G401.6 (cell line): ENCODE data around the gene FUZ.

Source experiments
- FAIRE-seq: peaks from 2 replicates; lab custom pipeline; 2012; peaks lifted over from hg19 to GRCh38; lab: Jason Lieb, UNC

Gene FUZ, protein sequence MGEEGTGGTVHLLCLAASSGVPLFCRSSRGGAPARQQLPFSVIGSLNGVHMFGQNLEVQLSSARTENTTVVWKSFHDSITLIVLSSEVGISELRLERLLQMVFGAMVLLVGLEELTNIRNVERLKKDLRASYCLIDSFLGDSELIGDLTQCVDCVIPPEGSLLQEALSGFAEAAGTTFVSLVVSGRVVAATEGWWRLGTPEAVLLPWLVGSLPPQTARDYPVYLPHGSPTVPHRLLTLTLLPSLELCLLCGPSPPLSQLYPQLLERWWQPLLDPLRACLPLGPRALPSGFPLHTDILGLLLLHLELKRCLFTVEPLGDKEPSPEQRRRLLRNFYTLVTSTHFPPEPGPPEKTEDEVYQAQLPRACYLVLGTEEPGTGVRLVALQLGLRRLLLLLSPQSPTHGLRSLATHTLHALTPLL

GRCh38 chr19:49812997-49813861, at the start of gene FUZ:
Gene FUZ (minus strand): TSS chr19:49813292. CDS start chr19:49813106, 186 bp downstream.
- FAIRE-seq, result peak; percentile 99

GRCh38 chr19:49862391-49863253, 49.5 kb upstream of the FUZ start:
- no peak for FAIRE-seq

DNA sequence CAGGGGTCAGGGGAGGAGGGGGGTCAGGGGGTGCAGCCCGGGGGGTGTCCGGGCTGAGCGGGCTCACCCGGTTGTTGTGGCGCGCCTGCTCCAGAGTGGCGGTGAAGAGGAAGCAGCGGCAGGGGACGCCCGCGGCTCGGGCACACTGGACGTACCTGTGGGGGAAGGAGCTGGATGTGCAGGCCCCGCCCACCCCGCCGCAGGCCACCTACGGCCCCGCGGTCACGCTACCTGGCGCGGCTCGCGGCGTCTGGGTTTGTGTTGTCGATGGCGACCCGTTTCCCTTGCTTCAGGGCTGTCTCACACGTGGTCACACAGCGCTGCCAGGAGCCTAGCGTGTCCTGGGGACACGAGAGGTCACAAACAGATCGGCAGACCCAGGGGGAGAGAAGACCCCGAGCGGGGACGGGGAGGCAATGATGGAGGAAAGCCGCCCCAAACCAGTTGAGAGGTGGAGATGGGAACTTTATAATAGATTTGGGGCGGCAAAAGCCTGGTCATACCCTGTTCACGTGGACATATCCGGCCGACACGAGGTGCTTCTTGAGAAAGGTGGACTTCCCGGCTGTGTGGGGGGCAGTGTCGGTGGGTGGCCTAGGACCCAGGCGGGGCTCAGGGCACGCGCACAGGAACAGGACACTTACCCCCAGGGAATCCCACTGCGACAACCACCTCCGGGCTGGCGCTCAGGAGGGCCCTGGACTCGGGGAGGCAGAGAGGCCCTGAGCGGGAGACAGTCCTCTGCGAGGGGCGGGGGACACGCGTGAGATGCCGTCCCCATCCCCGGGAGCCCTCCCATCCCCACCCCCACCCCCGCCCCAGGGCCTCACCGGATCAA, 48.7 kb upstream of the FUZ start:
- FAIRE-seq, result no peak

DNA sequence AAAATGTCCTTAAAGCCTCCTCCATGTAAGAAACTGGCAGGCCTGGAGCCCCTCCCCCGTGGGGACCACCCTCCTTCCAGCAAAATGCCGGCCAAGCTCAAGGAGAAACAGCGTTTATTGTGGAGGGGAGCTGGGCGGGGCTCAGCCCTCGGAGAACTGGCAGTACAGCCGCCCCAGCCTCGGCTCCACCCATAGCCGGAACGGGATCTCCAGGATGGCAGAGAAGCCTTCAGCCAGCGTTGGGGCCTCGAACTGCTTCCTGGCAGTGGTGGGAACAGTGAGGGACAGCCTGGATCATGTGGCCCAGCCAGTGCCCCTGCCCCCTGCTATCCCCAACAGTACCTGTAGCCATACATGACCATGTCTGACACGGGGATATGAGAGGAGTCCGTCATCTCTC, 48.0 kb upstream of the FUZ start:
- FAIRE-seq, result peak; percentile 96

DNA sequence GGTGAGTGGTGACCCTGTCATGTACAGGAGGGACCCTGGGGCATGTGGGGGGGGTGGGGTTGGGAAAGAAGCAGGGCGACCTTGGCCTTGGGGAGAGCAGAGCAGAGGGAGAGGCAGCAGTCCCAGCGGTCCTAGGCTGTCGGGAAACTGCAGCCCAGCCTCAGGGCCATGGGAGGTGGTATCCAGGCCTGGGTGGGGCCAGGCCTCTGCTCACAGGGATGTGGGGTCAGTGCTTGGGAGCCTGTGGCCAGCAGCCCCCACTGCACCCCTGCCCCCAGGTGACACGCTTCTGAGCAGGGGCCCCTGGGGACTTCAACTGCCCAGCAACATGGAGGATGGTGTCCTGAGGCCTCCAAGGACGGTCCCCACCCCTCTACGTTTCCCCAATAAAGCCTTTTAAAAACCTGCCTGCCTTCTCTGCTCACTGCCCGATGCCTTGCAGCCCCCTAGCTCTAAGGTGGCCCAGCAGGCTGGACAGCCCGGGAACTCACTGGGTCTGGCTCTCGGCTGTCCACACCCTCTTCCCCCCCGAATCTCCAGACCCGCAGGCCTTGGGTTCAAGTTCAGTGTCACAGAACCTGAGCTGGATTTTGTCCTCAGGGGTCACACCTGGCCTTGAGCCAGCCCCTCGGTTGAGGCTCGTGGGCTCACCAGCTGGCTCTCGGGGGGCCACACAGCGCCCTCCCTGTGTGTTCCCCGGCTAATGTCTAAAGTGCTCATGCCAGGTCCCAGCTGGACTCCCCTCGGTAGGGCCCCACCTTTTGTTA, 47.4 kb upstream of the FUZ start:
- no peak for FAIRE-seq

GRCh38 chr19:49859682-49860335, 46.7 kb upstream of the FUZ start:
- no peak for FAIRE-seq

GRCh38 chr19:49858088-49858985, 45.2 kb upstream of the FUZ start:
- no peak for FAIRE-seq

DNA sequence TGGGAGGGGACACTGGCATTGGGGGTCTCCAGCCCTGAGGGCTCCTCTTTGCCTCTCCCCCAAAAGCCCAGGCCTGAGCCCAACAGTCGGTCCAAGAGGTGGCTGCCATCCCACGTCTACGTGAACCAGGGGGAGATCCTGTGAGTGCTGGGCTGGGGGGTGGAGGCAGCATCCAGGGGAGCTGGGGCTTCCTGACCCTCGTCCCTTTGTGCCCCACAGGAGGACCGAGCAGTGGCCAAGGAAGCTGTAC, 44.7 kb upstream of the FUZ start:
- FAIRE-seq, result no peak

DNA sequence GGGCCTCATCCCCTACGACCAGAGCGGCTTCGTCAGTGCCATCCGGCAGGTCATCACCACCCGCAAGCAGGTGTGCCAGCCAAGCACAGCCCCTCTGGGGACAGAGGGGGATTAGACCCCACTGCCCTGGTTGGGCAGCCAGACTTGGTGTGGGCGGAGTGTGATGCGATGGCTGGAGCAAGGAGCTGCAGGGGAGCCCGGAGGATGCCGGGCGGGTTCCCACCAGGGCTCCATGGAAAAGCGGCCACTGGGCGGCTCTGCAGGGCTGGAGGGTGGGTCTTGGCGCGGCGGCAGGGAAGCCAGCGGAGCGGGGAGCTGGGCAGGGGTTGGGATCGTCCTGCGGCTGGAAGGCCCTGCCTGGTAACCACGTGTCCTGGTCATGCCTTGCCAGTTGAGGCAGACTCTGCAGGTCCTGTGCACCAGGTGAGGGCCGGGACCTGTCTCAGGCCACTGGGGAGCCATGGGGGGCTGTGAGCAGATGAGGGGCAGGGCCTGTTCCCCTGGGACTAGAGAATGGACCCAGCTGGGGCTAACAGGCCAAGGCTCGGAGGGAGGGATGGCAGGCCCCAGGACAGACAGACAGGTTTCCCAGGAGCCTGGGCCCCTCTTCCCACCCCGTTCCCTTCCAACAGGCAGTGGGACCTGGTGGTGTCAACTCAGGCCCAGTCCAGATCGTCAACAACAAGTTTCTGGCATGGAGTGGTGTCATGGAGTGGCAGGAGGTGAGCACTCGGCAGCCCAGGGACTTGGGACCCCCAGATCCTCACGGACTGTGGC, 44.2 kb upstream of the FUZ start:
- peak; percentile 86 for FAIRE-seq

DNA sequence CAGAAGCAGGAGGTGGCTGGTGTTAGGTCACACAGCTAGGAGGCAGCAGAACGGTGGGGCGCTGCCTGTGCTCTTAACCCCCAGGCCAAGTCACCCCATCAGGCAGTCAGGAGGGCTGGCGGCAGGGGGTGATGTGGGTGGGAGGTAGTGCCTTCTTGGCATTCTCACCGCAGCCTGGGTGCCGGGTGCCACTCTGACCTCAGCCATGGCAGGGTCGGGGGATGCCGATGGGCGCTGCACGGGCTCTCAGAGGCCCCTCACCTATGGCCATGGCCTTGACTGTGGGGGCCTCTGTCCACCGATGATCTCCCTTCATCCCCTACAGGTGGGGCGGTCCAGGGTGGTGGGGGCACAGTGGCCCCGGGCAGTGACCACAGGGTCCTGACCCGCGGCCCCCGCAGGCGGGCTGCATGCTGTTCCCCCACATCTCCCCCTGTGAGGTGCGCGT, 43.5 kb upstream of the FUZ start:
- no peak for FAIRE-seq

- no peak for FAIRE-seq
Measured at GRCh38 chr19:49855676-49856573, 42.8 kb upstream of the FUZ start.

DNA sequence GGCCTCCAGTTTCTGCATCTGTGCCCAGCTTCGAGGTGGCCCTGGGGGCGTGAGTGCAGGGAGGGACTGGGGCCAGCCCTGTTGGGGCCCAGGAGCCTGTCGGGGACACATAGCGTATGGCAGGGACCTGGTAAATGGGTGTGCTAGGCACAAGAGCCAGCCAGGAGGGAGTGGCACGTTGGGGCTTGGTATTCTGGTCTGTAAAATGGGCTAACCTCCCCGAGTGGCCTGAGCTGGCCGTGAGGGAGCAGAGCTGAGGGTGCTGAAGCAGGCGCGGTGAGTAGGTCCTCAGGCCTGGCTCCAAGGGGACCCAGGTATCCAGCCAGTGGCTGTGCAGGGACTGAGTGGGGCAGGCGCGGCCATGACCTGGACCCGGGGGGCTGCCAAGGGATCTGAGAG, 42.2 kb upstream of the FUZ start:
- FAIRE-seq, result no peak

- FAIRE-seq, result no peak
Measured at GRCh38 chr19:49854378-49855263, 41.5 kb upstream of the FUZ start.

GRCh38 chr19:49853852-49854377, 40.8 kb upstream of the FUZ start:
- no peak for FAIRE-seq

- FAIRE-seq, result no peak
Measured at GRCh38 chr19:49852631-49853126, 39.6 kb upstream of the FUZ start.
